Measurements from ENCODE around the gene RCOR1. TPM values are rescaled to one million over a fixed set of nuclear protein-coding genes. Genes with fewer than 3 reads are reported as not detected.
"Not testable (repeated sequence)": the region's sequence is repeated elsewhere in the genome, so short reads cannot be mapped to it uniquely, and the experiment has no call there.

The RCOR1 gene
- polyA plus RNA-seq, 3 donors: 32.1 to 39.4 (median 32.3) TPM

DNA sequence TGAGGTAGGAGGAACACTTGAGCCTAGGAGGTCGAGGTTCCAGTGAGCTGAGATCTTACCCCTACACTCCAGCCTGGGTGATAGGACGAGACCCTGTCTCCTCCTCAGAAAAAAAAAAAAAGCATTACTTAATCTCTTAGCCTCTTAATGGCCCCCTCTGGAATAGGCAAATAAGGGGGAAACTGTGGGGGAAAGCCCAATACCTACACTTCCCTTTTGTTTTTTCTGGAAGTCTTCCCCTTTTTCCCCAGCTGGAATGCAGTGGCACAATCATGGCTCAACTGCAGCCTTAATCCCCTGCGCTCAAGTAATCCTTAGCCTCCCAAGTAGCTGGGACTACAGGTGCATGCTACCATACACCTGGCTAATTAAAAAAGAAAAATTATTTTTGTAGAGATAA, 32.2 kb downstream of the RCOR1 start:
- no peak for DNase-seq (ENCODE audit: low read depth in 3 of 3, low spot score in 2 of 3)

DNA sequence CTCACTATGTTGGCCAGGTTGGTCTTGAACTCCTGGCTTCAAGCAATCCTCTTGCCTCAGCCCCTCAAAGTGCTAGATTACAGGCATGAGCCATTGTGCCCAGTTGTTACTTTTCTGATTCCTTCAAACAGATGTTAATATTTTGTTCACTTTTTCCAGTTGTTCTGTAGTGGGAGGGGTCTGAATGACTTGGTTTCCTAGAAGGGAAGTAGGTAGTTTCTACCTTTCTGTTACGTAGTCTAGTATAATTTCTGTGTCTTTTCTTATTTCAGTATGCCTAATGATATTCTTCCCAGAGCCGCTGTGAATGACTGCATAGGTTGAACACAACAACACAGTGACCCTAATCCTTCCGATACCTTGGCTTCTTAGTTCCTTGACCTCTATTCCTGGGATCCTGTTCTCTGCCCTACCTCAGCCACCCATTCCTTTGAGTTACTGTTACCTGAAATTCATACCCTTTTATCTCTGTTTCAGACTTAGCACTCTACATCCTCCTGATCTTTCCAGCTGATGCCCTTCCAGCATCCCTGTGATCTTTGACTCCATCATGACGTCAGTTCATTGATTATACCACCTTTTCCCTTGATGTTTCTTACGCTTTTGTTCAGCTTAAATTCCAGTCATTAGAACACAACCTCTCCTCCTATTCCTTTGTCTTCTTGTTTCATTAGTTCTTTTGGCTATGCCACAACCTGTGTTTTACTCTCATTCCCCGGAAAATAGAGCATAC, 33.3 kb downstream of the RCOR1 start:
- no peak for DNase-seq (ENCODE audit: low read depth in 3 of 3, low spot score in 2 of 3)

DNA sequence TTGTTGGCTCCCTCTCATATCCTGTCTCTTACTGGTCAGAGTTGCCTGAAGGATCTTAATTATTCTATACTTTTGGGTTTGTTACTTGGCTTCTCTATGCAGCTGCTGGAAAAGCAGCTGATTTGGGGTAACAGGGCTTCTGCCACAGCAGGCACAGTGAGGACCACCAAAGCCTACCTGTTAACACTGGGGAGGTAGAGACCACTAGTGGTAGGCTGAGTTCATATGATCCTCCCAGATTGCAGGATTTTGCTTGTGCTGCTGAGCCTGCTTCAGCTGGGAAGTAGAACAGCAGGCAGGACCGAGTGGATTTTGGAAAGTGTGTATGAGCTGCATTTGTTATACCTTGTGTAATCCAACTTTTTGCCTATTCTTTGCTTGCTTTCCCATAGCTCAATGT, 34.1 kb downstream of the RCOR1 start:
- DNase-seq (ENCODE audit: low read depth in 3 of 3, low spot score in 2 of 3): no peak

DNA sequence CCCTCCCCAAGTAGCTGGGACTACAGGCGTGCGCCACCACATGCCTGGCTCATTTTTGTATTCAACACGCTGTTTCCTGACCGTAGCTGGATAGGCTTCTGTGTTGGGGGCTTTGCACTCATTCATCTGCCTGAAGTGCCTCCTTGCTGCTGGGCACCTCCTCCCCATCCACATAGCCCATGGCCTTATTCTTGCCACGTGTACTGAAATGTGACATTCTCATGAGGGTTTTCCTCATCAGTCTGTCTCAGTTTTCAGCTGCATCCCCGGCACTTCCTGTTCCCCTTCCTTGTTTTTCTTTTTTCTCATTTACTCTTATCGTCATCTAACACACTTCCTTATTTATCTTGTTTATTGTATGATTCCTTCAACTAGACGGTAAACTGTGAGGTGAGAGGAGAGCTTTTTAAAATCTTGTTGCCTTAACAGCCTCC, 36.6 kb downstream of the RCOR1 start:
- DNase-seq (ENCODE audit: low read depth in 3 of 3, low spot score in 2 of 3): no peak

DNA sequence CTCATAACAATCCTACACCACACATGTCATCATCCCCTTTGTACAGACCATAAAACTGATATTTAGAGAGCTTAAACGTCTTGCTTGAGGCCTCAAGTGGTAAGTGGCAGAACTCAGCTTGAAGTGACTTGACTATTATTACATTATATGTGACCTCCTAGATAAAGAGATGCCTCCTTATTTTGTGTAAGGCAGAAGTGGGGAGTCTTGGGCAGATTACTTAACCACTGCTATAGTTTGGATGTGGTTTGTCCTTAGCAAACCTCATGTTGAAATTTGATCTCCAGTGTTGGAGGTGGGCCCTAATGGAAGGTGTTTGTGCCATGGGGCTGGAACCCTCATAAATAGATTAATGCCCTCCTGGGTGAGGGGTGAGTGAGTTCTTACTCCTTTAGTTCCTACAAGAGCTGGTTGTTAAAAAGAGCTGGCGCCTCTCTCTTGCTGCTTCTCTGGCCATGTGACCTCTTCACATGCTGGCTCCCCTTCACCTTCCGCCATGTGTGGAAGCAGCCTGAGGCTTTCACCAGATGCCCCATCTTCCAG, 37.4 kb downstream of the RCOR1 start:
- DNase-seq (ENCODE audit: low read depth in 3 of 3, low spot score in 2 of 3): no peak

DNA sequence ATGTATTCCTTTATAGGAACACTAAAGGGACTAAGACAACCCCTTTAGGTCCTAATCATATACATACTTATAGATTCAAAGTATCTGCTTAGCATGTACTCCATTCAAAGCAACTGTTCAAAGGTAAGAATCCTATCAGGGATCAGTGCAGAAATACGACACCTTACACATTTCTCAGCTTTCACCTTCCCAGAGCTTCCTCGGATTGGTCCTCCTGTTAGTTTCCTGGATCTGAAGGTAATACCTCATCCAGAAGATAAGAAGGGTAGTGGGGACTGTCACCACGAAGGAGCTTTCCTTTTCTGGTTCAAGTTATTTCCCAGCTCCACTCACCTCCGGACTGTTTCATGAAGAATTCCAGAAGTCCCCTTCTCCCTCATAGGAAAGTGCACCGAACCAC, 38.0 kb downstream of the RCOR1 start:
- DNase-seq (ENCODE audit: low read depth in 3 of 3, low spot score in 2 of 3): no peak

DNA sequence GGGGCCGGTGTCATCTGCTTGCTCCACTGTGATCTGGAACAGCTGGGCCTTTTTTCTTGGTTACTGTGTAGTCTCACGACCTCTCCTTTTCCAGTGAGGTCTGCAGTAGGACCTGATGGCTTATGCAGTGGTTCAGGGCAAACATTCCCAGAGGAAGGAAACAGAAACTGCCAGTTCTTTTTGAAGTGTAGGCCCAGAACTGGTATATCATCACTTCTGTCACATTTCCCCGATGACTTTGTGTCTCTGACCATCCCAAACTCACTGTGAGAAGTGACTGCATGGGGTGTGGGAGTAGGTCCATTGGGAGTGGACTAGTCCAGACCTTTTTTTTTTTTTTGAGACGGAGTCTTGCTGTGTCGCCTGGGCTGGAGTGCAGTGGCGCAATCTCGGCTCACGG, 38.4 kb downstream of the RCOR1 start:
- DNase-seq (ENCODE audit: low read depth in 3 of 3, low spot score in 2 of 3): no peak

DNA sequence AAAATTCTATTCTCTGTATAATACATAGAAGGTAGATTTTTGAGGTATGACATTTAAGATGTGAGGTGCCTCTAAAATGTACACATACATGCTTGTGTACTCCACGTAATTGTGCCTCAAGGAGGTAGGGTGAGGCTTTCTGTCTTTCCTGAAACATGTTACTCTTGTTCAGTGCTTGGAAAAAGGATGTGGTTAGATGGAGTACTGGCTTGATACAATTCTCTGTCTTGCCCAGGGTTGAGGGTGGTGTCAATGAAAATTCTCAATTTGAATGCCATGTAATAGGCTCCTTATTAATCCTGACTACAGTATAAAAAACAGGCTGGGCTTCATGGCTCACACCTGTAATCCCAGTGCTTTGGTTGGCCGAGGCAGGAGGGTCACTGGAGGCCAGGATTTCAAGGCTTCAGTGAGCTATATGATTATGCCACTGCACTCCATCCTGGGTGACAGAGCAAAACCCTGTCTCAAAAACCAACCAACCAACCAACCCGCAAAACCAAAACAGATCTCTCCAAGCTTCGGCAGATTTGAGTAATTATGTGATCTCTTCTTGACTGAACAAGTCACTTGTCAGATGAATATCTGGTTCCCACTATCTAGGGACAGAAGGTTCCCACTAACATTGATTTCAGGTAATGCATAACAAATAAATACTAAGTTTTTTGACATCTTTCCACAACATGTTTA, 41.6 kb downstream of the RCOR1 start:
- no peak for DNase-seq (ENCODE audit: low read depth in 3 of 3, low spot score in 2 of 3)

DNA sequence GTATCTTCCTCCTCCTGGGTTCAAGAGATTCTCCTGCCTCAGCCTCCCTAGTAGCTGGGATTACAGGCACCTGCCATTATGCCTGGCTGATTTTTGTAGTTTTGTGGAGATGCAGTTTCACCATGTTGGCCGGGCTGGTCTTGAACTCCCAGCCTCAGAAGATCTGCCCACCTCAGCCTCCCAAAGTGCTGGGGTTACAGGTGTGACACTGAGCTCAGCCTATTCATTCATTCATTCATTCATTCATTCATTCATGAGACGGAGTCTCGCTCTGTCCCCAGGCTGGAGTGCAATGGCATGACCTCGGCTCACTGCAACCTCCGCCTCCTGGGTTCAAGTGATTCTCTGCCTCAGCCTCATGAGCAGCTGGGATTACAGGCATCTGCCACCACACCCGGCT, 47.2 kb downstream of the RCOR1 start:
- not testable (repeated sequence) for DNase-seq (ENCODE audit: low read depth in 3 of 3, low spot score in 2 of 3)

DNA sequence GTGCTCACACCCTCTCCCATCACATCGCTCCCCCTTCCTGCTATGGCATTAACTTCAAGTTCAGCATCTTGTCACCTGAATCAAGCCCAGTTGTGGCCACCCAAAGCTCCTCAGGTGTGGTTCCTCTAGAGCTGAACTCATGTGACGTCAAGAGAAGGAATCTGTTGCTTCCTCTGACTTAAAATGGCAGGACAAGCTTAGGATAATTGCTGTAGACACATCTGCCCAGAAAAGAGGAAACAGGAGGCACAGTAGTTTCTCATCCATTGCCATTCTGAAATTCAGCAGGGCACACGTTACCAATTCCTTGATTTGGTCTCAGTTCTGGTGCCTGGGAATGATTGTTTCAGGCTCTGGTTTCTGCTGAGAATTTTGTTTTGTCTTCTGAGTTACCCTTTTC, 52.1 kb downstream of the RCOR1 start:
- DNase-seq (ENCODE audit: low read depth in 3 of 3, low spot score in 2 of 3): no peak

DNA sequence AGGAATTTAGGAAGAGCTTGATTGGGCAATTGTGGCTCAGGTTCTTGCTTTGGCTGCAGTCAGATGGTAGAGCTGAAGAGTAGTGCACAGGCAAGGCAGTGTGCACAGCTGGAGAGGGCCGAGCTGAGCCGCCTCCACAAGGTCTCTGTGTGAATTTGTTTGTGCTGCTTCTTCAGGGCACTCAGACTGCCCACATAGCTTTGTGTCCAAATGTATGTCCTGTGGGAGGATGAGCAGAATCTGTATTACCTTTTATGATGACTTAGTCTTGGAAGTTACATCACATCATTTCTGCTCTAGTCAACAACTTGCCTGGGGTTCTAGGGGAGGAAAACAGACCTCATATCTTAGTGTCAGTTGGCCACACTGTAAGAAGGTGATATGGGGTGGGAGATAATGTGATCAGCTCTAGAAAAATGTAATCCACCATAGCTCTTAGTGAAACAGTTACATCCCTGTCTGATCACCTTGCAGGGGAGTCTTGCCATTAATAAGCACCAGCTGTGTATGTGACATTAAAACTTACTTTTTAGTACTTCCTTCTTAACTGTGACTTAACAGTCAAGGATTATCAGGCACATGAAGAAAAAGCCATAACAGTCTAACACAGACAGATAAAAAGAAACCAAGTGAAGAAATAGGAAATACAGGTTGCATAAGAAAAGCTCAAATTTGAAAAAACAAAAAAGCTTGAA, 53.4 kb downstream of the RCOR1 start:
- no peak for DNase-seq (ENCODE audit: low read depth in 3 of 3, low spot score in 2 of 3)

DNA sequence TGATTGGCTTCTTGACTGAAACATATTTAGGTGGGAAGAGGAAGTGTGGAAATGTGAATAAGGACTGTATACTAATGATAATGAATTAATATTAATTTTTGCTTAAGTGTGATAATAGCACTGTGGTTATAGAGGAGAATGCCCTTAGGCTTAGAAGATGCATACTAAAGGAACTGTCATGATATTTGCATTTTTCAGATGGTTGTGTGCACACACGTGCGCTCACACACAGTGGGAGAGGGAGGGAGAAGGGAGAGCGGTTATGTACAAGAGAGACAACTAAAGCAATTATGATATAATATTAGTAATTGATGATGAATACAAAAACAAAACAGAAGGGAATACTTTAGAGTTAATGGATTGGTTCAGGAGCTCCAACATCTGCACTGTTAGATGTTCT, 54.2 kb downstream of the RCOR1 start:
- DNase-seq (ENCODE audit: low read depth in 3 of 3, low spot score in 2 of 3): no peak

DNA sequence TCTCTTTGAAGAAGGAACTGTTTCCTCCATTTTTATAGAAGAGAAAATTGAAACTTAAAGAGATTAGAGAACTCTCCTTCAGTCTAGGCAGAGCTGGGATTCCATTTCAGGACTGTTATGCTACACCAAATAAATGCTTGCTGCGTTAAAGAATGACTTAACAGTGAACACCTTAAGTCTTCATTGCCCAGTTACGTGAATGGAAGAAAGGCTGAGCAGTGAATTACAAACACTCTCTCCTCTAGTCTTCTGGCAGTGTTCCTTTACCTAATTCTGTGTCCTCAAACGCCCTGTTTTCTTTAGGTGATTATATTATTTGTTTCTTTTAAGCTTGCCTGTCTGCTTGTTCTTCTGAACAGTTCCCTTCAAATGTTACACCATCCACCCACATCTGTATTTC, 59.7 kb downstream of the RCOR1 start:
- no peak for DNase-seq (ENCODE audit: low read depth in 3 of 3, low spot score in 2 of 3)

DNA sequence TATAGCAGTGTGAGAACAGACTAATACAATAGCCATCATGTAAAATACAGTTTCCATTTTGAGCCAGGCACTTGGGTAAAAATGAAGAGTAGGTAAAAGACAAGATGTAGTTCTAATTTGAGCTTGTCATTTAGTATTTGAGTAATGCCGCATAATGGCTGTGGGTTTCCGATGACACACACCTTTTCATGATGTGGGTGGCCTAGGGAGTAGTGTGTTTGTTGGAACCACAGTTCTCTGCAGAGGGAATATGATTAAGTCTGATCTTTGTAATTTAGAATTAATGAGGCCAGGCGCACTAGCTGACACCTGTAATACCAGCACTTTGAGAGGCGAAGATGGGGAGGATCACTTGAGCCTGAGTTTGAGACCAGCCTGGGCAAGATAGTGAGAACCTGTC, 61.8 kb downstream of the RCOR1 start:
- DNase-seq (ENCODE audit: low read depth in 3 of 3, low spot score in 2 of 3): no peak

DNA sequence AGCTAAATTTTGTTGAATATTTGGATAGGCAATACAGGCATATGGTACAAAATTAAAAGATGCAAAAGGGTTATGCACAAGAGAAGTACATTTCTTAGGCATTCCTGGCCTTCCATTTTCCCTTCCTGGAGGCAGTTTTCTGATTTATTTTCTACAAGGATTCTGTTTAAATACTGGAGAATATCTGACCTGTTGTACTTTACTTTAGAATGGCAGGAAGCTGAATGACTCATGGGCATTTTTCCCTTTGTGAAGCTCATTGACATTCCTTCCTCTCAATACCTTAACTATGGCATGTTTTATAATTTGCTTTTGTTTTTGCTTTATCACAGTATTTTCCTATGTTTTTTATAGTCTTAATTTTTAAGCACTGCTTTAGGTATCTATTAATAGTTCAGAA, 62.7 kb downstream of the RCOR1 start:
- DNase-seq (ENCODE audit: low read depth in 3 of 3, low spot score in 2 of 3): no peak

DNA sequence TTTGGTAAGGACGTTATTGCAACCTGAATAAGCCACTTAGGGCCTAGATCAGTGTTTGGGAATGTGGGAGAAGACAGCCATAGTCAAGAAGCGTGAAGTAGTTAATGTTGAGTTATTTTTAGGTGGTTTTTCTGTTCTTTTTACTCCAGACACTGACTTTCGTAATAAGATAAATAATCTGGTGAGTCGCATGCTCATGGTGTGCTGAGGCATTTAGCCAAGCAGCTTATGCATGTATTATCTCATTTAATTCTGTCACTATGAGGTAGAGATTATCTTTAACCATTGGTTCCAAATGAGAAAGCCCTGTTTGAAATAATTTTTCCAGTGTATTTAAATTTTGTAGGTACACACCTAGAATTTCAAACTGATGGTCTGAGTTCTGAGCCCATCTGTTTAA, 67.3 kb downstream of the RCOR1 start:
- no peak for DNase-seq (ENCODE audit: low read depth in 3 of 3, low spot score in 2 of 3)

DNA sequence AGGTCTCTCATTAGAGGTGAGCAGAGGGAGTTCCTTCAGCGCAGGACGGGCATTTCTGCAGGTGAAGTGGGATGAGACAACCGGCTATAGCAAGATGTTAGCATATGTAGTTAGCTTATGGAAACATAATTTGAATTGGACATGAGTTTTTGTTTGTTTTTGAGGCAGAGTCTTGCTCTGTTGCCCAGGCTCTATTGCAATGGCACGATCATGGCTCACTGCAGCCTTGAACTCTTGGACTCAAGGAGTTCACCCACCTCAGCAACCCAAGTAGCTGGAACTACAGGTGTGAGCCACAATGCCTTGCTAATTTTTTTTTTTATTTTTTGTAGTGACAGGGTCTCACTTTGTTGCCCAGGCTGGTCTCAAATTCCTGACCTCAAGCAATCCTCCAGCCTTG, 69.2 kb downstream of the RCOR1 start:
- DNase-seq (ENCODE audit: low read depth in 3 of 3, low spot score in 2 of 3): no peak

DNA sequence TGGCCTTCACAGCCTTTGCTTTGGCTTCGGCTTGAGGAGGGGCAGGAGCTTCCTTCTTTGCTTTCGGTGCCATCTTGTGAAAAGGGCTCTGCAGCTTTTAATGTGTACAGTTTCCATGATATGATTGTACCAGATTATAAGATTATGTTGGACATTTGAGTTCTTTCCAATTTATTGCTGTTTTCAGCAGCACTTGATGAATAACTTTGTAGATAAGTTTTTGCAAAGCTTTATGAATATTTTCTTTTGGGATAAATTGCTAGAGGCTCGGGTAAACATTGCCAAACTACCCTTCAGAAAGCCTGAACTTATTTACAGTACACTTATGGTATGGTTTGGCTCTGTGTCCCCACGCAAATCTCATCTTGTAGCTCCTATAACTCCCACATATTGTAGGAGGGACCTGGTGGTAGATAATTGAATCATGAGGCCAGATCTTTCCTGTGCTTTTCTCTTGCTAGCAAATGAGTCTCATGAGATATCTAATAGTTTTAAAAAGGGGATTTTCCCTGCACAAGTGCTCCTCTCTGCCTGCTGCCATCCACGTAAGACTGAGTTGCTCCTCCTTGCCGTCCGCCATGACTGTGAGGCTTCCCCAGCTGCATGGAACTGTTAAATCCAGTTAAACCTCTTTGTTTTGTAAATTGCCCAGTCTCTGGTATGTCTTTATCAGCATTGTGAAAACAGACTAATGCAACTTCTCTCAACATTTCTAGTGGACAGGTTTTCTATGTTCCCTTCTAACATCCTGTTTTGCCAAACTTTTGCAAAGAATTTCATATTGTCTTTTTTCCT, 70.4 kb downstream of the RCOR1 start:
- no peak for DNase-seq (ENCODE audit: low read depth in 3 of 3, low spot score in 2 of 3)

DNA sequence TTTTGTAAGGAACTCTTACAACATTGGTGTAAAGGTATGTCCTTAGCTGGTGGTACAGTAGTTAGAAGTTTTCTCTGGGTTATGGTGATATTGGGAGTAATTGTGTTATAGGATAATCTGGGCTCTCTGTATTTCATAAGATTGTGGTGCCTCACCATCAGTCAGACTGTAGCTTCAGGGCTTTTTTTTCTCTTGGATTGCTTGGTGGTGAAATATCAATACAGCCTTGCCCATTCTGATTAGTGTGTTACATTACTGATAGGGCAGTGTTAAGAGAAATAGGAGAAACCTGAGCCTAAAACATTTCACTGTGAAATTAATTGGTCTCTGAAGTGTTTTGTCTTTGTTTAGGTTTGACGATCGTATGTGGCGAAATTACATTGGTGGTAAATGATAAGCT, 71.0 kb downstream of the RCOR1 start:
- DNase-seq (ENCODE audit: low read depth in 3 of 3, low spot score in 2 of 3): no peak

DNA sequence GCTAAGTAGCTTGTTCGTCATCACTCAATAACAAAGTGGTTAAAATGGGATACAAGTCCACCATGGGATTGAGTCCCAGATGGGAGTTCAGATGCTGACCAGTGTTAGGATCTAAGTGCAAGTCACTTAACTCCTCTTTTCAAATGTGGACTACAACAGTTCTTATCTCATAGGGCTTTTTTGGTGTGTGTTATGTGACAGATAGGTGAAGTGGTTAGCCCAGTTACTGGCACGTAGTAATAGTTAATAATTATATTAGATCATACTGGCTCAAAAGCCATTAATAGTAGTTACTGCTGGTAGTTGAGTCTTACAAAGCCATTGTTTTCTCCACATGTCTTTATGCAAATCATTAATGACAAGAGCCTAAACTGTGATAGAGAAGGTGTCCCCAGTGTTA, 73.2 kb downstream of the RCOR1 start:
- no peak for DNase-seq (ENCODE audit: low read depth in 3 of 3, low spot score in 2 of 3)

DNA sequence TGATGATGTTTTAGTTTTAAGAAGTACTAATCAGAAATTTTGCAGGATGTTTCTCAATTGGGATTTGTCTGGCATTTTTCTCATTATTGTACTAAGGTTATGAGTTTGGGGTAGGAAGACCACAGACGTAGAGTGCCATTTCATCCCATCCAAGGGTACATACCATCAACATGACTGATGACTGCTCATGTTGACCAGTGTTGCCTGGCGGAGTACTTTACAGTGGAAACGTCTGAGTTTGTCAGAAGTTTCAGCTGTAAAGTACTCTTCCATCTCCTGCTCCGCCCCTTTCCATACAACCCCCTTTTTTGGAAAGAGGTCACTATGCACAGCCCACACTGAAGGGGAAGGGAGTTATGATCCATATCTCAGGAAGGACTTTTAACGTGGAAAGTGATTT, 74.2 kb downstream of the RCOR1 start:
- no peak for DNase-seq (ENCODE audit: low read depth in 3 of 3, low spot score in 2 of 3)
